HL-60/S4 (cell line): ENCODE measurements around the gene AJUBA.
"Not testable (repeated sequence)": the region's sequence is repeated elsewhere in the genome, so short reads cannot be mapped to it uniquely, and the experiment has no call there.

Source experiments
- in situ Hi-C: fragments of 300-500 bp; cut with MboI; formaldehyde crosslinking; loops from 2 replicates; pipeline ENCODE4 v1.14.3; 2022; ENCODE audit warnings: low sequenced_read_pairs

Gene AJUBA

DNA sequence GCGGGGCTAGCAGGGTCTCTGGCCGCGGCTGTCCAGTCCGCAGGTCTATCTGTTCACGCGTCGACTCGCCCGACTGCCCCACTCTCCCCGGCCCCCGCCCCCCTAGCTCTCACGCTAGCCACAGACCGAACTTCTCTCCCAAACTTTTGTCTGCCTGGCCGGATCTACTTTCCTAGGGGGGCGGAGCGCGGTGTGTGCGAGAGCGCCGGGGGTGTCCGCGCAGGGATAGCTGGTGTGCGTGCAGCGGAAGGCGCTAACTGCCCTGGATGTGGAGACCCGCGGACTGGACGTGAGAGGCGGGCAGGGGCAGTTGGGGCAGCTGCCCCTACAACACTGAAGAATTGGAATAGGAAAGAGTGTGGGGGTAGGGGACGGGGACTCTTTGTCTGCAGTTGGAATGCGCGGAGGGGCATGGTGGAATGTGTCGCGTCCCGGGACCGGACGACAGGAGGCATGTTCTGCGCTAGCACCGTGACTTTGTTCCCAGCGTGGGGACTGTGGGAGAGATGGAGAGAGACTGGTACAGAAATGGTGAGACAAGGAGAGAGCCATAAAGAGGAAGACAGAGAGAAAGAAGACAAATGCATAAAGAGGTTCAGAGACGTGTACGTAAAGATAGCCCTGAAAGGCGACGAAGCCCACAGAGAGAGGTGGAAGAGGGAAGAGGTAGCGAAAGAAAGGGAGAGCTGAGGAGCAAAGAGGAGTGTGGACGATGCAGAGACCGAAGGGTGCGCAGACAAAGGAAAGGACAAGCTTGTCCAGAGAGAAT, at the start of gene AJUBA:
TSS of gene AJUBA (minus strand) at position 75 of the 769 bp plus-strand sequence. CDS start 285 bp downstream, outside the sequence.
- in situ Hi-C loops: no loop called here

DNA sequence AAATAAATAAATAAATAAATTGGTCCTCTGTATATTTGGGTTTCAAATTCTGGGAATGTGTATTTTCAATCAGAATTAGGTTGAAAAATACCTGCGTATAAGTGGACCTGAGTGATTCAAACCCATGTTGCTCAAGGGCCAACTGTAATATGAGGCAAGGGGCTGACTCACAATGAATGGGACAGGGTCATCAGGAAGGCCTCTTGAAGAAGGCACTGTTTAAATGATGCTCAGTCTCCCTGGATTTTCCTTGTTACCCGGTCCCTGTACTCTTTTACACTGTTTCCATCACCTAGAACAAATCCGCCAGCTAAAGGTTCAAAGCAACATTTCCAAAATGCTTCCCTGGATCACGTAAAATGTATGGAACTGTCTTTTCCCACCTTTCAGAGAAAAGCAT, 48.6 kb upstream of the AJUBA start:
- in situ Hi-C loops: no loop called here

DNA sequence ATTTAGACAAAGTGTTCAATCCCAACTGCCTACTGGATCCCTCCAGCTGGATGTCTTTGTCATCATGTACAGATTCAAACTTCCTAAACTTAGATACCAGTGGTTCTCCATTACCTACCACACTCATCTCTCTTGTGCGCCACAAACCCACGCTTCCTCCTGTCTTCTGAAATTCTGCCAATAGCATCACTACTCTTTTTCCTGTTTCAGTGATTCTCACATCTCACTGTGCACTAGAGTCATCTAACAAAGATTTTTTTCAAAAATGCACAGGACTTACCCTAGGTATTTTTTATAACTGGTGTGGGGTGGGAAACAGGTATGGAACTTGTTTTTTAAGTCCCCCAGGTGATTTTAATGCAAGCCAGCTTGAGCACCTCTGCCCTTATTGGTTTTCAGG, 46.4 kb upstream of the AJUBA start:
- in situ Hi-C loops: no loop called here

DNA sequence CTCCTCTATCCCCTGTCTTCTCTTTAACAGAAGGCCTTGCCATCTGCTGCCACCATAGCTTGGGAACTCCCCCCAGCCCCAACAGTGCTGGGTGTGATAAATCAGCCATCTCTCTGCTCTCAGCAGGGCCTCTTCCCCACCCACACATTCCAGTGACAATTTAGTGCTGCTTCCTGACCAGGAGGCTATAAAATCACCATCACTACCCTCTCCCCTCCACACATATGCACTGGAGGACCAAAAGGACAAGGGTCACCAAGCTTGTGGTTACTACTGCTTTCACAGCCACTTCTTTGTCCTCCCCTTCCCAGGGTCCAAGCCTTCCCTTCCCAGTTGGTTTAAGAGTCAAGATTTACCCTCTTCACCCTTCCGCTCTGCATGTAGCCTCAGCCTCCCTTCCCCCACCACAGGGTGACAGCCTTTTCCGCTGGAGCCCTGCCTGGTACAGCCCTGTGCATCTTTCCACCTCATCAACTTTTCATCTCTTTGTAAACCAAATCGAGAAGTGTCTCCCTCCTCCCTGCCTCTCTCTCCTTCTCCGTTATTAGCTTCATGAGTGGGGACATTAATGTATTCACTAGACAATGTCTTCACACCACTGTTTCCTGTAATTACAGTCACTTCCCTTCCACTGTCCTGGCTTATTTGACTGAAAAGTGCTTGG, 42.9 kb upstream of the AJUBA start:
- in situ Hi-C loops: no loop called here

DNA sequence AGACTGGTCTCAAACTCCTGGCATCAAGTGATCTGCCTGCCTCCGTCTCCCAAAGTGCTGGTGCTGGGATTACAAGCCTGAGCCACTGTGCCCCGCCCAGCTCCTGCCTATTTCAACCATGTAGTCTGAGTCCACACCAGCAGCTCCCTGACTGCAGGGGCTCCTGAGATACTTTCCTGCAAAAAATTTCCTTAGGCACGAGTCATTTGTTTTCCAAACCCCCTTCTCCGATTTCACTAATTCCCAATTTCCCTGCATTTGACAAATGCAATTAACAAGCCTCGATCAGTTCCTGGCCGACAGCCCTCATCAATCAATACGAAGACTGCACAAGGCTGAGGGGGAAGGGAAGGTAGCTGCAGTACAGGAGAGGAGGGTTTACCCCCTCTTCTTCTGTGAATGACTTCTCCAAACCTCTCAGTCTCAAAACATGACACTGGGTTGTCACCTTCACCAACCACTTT, 42.3 kb upstream of the AJUBA start:
- in situ Hi-C loops: no loop called here

DNA sequence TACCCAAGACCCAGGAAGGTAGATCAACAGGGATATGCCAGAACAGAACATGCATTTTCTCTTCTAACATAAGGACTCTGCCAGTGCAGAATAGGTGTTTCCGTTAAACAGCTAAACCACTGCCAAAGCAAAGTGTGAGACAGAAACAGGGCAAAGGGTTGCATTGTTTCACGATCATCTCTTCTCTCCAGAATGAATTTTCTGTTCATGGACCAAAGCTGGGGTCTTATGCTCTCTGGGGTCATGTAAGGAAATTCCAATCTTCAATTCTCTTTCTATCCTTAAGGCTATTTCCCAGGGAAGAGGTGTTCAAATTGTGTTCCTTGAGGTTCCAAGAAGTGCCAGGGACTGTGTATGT, 41.4 kb upstream of the AJUBA start:
- in situ Hi-C loops: no loop called here

DNA sequence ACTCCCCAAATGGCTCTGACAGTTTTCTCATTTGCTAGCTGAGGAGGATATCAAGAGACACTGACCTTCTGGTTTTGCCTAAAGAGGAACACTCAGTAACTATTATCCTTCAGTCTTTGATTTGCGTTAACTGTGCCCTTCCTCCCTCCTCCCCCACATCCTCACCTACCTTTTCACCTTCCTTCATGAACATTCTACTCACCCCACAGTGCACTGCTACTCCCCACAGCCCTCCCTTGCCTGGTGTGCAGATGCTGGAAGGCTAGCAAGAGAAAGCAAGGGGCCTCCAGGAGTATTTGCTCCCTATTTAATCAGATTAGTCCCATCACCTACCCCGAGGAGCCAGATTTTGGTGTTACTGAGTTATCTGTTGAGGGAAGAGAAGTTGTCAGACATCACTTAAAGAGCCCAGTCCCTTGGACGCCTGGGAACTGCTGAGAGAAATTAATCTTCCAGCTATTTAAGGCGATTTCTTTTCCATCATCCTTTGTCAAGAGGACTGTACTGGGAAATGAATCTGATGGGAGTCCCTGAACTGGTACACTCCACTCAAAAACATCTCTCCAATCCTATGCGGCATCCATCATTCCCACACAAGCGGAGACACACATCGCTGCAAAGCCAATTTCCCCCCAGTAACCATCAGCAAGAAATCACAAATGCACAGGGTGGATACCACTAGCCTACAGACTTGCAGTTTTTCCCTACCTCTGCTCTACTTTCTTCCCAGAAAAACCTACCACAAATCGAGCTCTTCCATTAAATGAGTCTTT, 40.9 kb upstream of the AJUBA start:
- in situ Hi-C loops: no loop called here

DNA sequence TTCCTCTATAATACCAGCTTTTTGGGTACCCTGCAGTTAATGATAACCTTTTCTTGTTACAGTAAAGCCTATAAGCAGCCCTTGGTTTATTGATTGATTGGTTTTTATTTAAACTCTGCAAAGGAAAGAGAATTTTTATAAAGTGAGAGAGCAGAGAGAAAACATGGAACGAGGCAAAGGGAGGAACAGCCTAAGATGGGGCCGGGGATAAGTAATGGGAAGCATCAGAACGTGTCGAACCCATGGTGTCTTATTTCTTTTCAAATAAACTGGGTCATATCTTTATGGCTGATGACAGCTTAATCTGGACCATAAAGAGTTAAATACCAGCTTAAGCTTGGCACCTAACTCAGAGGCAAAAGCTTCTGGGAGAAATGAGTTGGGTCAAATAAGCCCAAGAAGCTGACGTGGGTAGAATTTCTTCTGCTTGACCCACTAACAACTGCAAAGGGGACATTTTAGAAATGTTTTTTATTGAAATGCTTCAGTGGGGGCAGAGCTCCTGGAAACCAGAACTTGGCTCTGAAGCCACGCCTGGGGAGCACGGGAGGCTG, 39.6 kb upstream of the AJUBA start:
- in situ Hi-C loops: no loop called here

DNA sequence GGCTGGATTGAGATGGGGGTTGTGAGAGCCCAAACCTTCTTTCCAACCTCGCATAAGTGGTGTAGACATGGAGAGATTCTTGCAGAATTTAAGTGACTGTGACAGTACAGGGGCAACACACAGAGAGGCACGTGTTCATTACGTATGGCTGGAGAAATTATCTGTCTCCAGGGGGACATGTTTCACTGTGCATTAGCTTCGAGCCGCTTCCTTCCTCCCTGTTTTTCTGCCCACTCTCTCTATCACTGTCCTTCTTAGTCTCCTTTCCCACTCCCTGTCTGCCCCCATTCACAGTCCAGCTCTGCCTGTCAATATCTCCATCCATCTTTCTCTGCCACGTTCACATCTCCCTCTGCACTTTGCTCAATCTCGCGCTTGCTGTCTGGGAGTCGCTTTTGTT, 39.1 kb upstream of the AJUBA start:
- in situ Hi-C loops: no loop called here

DNA sequence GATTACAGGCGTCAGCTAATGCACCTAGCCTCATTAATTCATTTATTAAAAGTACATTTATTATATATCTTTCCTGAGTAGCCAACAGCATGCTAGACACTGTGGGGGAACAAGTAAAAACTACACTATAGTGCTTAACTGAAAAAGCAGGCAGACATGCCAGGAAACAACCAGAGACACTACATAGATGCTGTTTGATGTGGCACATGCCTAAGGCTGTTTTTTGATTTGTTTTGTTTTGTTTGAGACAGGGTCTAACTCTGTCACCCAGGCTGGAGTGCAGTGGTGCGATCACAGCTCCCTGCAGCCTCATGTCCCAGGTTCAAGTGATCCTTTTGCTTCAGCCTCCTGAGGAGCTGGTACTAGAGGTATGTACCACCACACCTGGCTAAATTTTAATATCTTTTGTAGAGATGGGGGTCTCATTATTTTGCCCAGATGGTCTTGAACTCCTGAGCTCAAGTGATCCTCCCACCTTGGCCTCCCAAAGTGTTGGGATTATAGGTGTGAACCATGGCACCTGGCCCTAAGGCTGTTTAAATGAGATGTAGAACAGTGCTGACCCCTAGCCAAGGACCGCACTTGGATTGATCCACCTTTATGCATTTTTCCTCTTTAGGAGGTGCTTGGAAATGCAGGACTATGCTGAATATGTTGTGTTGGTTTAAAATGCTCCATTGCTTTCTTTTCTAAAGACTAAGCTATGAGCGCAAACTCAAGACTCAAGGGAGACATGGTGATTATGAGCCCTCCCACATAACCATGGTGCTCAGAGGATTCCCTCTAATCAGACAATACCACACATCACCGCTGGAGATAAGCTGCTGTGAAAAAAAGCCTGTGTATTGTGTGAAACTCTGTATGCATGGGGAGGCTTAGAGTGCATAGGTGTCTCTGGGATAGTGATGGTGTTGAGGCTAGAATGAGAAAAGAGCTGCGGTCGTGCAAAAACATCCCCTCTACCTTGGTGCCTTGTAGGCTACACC, 38.1 kb upstream of the AJUBA start:
- in situ Hi-C loops: no loop called here

DNA sequence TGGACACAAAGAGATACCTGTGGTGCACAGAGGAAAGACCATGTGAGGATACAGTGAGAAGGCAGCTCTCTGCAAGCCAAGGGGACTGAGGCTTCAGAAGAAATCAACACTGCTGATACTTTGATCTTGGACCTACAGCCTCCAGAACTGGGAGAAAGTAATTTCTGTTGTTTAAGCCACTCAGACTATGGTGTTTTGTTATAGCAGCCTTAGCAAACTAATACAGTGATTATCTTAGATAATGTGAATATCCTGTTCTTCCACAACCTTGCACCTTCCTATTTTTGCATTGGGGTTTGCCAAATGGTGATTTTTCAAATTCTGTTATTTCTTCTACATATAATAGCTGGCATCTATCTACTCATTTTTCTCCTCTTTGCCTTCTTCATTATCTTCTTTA, 35.8 kb upstream of the AJUBA start:
- in situ Hi-C loops: no loop called here

DNA sequence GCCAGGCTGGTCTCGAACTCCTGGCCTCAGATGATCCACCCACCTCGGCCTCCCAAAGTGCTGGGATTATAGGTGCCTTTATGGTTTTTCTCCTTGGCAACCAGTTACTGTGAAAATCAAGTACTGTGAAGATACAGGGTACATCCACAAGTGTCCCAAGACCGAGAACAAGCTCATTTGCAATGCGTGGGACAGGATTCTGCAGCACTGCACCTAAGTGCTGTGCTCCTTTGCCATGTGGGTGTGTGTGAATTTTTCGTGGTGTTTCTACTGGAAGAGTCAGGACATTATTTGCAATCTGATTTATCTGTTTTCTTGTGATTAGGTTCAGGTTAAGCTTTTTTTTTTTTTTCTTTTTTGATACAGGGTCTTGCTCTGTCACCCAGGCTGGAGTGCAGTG, 34.7 kb upstream of the AJUBA start:
- in situ Hi-C loops: no loop called here

DNA sequence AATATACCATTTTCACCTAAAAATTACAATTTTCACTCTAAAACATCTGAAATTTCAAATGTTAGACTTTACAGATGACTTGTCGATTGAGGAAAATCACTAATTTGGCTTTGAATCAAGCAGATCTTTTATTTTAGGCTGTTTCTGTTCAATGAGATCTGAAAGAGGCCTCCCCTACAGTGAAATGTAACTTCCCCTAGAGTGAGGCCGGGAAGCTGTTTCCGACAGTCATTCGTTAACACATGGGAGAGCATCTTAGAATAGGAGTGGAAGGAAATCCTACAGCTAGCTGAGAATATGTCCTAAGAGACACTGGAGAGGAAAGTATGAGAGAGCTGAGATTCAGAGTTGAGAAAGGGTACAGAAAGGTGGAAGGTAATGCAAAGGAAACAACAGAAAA, 33.3 kb upstream of the AJUBA start:
- in situ Hi-C loops: no loop called here

DNA sequence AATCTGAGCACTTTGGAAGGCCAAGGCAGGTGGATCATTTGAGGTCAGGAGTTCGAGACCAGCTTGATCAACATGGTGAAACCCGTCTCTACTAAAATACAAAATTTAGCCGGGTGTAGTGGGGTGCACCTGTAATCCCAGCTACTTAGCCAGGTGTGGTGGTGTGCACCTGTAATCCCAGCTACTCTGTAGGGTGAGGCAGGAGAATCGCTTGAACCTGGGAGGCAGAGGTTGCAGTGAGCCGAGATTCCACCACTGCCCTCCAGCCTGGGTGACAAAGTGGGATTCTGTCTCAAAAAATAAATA, 31.4 kb upstream of the AJUBA start:
- in situ Hi-C loops: not testable (repeated sequence)

DNA sequence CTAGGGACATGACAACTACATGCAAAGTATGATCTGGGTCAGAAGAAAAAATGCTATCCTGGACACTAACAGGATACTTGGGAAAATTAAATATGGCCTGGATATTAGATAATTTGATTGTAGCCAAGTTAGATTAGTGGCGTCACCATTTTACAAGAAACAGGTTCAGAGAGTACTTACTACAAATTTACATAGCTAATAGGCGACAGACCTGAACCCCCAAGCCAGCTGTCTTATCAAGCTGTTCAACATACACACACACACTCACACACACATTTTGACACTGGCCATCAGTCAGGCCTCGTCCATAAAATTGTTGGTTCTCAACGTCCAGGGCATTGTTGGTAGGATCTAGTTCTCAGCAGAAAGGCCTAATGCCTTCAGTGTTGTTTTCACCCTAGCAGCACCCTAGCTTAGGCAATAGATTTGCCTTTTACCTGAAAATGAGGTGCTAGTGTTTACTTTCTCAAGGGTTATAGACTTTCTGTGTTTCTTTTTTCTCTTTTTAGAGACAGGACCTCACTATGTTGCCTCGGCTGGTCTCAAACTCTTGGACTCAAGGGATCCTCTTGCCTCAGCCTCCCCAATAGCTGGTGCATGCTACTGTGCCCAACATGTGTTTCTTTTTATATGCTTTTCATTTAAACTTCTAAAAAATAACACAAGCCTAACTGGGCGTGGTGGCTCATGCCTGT, 30.9 kb upstream of the AJUBA start:
- in situ Hi-C loops: no loop called here

DNA sequence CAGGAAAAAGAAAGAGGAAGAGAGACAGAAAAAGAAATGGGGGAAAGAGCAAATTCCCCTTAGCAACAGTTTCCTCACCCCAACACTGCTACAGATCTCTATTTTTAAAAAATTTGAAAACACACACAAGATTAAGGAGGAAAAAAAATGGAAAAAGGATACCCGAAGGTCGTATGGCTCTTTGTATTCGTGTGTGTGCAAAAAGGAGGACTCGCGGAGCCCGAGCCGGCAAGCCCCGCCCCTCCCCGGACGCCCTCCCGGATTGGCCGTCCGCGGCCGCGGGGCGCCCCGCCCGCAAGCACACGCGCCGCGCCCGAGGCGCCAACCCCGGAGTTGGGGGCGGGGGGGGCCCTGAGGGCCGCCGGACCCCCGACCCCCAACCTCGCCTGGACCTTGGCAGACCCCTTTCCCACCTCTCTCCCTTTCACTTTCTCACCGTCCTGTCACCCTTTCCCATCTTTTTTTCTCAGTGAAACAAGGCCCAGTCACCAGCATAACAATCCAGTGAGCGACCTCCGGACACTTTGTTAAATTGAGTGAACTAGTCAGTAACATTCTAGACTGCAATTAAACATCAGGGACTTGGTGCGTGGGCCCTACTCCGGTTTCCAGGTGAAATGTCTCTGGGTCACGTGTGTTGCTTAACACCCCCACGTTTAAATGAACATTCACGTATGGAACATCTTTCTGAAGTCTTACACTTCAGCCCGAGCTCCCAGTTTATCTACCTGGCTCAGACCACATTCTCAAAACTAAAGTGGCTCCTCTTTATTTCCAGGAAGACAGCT, 27.8 kb upstream of the AJUBA start, which contains the start of gene C14orf93:
TSS of gene C14orf93 (minus strand) at position 205 of the 788 bp plus-strand sequence. CDS start 11,120 bp downstream, outside the sequence.
- in situ Hi-C loops: no loop called here

DNA sequence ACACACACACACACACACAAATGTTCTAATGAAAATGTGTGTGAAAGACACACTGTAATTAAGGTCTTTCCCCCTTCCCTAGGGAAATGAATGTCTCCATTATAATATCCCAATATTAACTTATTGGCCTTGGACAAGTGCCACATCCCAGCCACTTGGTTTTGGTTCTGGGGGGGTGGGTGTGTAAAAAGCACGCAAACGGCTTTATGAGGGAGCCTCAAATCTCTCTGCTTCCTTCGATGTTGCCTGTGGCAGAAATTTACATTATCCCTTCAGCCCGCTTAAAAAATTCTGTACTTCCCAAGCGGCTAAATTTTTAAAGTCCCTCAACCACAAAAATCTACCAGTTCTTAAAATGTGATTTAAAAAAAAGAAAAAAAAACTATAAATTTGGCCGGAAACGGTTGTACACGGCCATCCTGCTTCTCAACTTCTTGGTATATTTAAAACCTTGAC, 27.2 kb upstream of the AJUBA start:
- in situ Hi-C loops: no loop called here

DNA sequence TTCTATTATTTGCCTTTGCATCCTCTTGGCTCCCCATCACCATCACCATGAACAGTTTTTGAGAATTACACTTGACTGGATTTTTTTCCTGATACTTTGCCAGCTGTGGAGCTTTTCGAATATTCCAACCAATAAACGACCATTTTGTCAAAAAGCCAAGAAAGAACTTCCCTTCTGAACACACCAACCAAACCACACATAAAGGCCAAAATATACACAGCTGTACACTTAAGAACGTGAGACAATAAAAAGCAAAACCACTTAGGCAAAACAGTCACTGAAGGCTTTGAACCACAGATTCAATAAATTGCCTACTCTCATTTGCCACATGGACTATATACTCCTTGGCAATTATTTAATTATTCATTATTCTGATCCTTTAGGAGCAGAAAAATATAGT, 26.5 kb upstream of the AJUBA start:
- in situ Hi-C loops: no loop called here
